SK-N-SH (cell line): ENCODE measurements around the gene MAP4K4. TPM values are rescaled to one million over a fixed set of nuclear protein-coding genes. Genes with fewer than 3 reads are reported as not detected.
A peak's percentile ranks its signal among the peaks of the same experiment; 100 is the strongest.

Experiments
- CTCF ChIA-PET: fragments of 300-600, 350-600 bp; formaldehyde crosslinking; extraction: SDS; loops from one replicate; lab custom pipeline; 2021; lab: Yijun Ruan, JAX
- POLR2A ChIA-PET: fragments of 350-600 bp; sonication (Branson Sonifier 250); formaldehyde crosslinking; extraction: SDS; loops from one replicate; lab custom pipeline; 2020; ENCODE audit warnings: antibody characterized with exemption, inconsistent platforms; lab: Yijun Ruan, JAX
- DNase-seq: peaks from one replicate; pipeline ENCODE4 v3.0.0; 2012
- H2AFZ ChIP-seq: fragments of 200-600 bp; sonication (generic); 2 replicates; pipeline ENCODE4 v1.8.1; 2016; ENCODE audit warnings: antibody characterized with exemption, mild to moderate bottlenecking, low read depth
- H3F3A ChIP-seq: fragments of 200-600 bp; sonication (generic); replicated peaks from 2 replicates; pipeline ENCODE3; 2016; ENCODE audit warnings: antibody characterized with exemption, mild to moderate bottlenecking; ENCODE audit not compliant: insufficient read depth
- H3K27ac ChIP-seq, 2 experiments: fragments of 200-500 bp in 1 of 2; fragments of 200-600 bp in 1 of 2; sonication (Bioruptor generic) in 1 of 2; sonication (generic), shearing (Covaris generic) in 1 of 2; 2 replicates each; pipeline versions ENCODE4 v1.5.1 to v1.6.1; 2014 to 2016; ENCODE audit warnings: low read depth in 2 of 2, inconsistent platforms in 1 of 2, low read length in 1 of 2, mild to moderate bottlenecking in 1 of 2, mixed read lengths in 1 of 2
- H3K27me3 ChIP-seq: fragments of 200-600 bp; sonication (generic), shearing (Covaris generic); 2 replicates; pipeline ENCODE4 v1.6.1; 2016; ENCODE audit warnings: mixed run types; ENCODE audit not compliant: insufficient read depth
- H3K36me3 ChIP-seq, 2 experiments: fragments of 200-500 bp in 1 of 2; fragments of 200-600 bp in 1 of 2; sonication (Bioruptor generic) in 1 of 2; sonication (generic) in 1 of 2; replicated peaks in 1 of 2; 2 replicates each; pipeline versions ENCODE3 to v1.5.1; 2014 to 2016; ENCODE audit warnings: low read length in 1 of 2, mild to moderate bottlenecking in 1 of 2; ENCODE audit not compliant: insufficient read depth in 2 of 2, control insufficient read depth in 1 of 2
- H3K4me1 ChIP-seq, 2 experiments: fragments of 200-500 bp in 1 of 2; fragments of 200-600 bp in 1 of 2; sonication (Bioruptor generic) in 1 of 2; sonication (generic), shearing (Covaris generic) in 1 of 2; 2 replicates each; pipeline versions ENCODE4 v1.5.1 to v1.6.1; 2014 to 2016; ENCODE audit warnings: low read depth in 1 of 2, low read length in 1 of 2, mixed run types in 1 of 2; ENCODE audit not compliant: insufficient read depth in 2 of 2, control insufficient read depth in 1 of 2
- H3K4me2 ChIP-seq: fragments of 200-600 bp; sonication (generic), shearing (Covaris generic); 2 replicates; pipeline ENCODE4 v1.6.1; 2017; ENCODE audit warnings: mixed run types
- H3K4me3 ChIP-seq, 2 experiments: fragments of 200-500 bp in 1 of 2; fragments of 200-600 bp in 1 of 2; sonication (Bioruptor generic) in 1 of 2; sonication (generic), shearing (Covaris generic) in 1 of 2; 2 replicates each; pipeline versions ENCODE4 v1.5.1 to v1.8.1; 2014 to 2016; ENCODE audit warnings: low read depth in 2 of 2, inconsistent platforms in 1 of 2, low read length in 1 of 2, mild to moderate bottlenecking in 1 of 2, mixed read lengths in 1 of 2, moderate library complexity in 1 of 2
- H3K79me2 ChIP-seq: fragments of 200-600 bp; sonication (generic); 2 replicates; pipeline ENCODE4 v1.8.1; 2017; ENCODE audit warnings: mild to moderate bottlenecking; ENCODE audit not compliant: insufficient read depth
- H3K9ac ChIP-seq: fragments of 200-600 bp; sonication (generic); 2 replicates; pipeline ENCODE4 v1.6.1; 2017; ENCODE audit warnings: mixed run types
- H3K9me2 ChIP-seq: fragments of 200-600 bp; sonication (generic); 2 replicates; pipeline ENCODE4 v1.6.1; 2017; ENCODE audit warnings: mixed run types
- H3K9me3 ChIP-seq: fragments of 200-600 bp; sonication (generic); 2 replicates; pipeline ENCODE4 v1.6.1; 2017; ENCODE audit warnings: mixed run types, mild to moderate bottlenecking, moderate library complexity
- H4K20me1 ChIP-seq: fragments of 200-600 bp; sonication (generic); 2 replicates; pipeline ENCODE4 v1.6.1; 2017; ENCODE audit warnings: mild to moderate bottlenecking, mixed run types; ENCODE audit not compliant: insufficient read depth
- ELF1 ChIP-seq: IDR thresholded peaks from 2 replicates; pipeline ENCODE4 v1.4.0; 2012
- FOSL2 ChIP-seq: IDR thresholded peaks from 2 replicates; pipeline ENCODE4 v1.4.0; 2012; ENCODE audit warnings: low read depth, mild to moderate bottlenecking, moderate library complexity, borderline replicate concordance
- FOXJ3 ChIP-seq: sonication (generic); formaldehyde crosslinking; IDR thresholded peaks from 2 replicates; pipeline ENCODE4 v1.5.1; 2020; ENCODE audit warnings: mild to moderate bottlenecking, missing genetic modification reagents
- GABPA ChIP-seq: IDR thresholded peaks from 2 replicates; pipeline ENCODE4 v1.4.0; 2012; ENCODE audit warnings: low read depth, mild to moderate bottlenecking
- GATA2 ChIP-seq: sonication (generic); formaldehyde crosslinking; IDR thresholded peaks from 2 replicates; pipeline ENCODE4 v1.5.0; 2020; ENCODE audit warnings: mild to moderate bottlenecking, missing genetic modification reagents
- MEF2A ChIP-seq: IDR thresholded peaks from 2 replicates; pipeline ENCODE4 v1.4.0; 2012; ENCODE audit warnings: low read depth, borderline replicate concordance
- NFIC ChIP-seq: IDR thresholded peaks from 2 replicates; pipeline ENCODE4 v1.4.0; 2012; ENCODE audit warnings: borderline replicate concordance
- RAD21 ChIP-seq: IDR thresholded peaks from 2 replicates; pipeline ENCODE4 v1.6.1; 2012; ENCODE audit warnings: mild to moderate bottlenecking, low read length
- RCOR1 ChIP-seq: fragments of 150-350 bp; IDR thresholded peaks from 2 replicates; pipeline ENCODE4 v1.6.1; 2017; ENCODE audit warnings: antibody characterized with exemption, low read length
- TEAD4 ChIP-seq: IDR thresholded peaks from 2 replicates; pipeline ENCODE4 v1.4.0; 2012; ENCODE audit warnings: mild to moderate bottlenecking, borderline replicate concordance; ENCODE audit not compliant: insufficient read depth
- WGBS: methylation state at CpG from one replicate; pipeline ENCODE4 v1.1.6; 2017; ENCODE audit warnings: low lambda C conversion rate; 5-methylcytosine and 5-hydroxymethylcytosine counted together
- polyA plus RNA-seq, 3 experiments: library from polyadenylated mRNA; depleted of rRNA; stranded (reverse); fragments of >200 nt; gene quantifications; 2 replicates each; pipeline ENCODE4 v1.2.3, GENCODE V29; 2012
- TF ChIP-seq, protein P1 (sequence below): fragments of 200-600 bp; sonication (generic); IDR thresholded peaks from 2 replicates; pipeline ENCODE4 v1.6.1; 2017; ENCODE audit warnings: antibody characterized with exemption, mild to moderate bottlenecking, moderate library complexity
- TF ChIP-seq, protein P2 (sequence below): IDR thresholded peaks from 2 replicates; pipeline ENCODE4 v1.6.1; 2012; ENCODE audit warnings: mild to moderate bottlenecking, low read depth, low read length, moderate library complexity
- TF ChIP-seq, protein P3 (sequence below): IDR thresholded peaks from 2 replicates; pipeline ENCODE4 v1.4.0; 2012; ENCODE audit warnings: low read depth

Gene MAP4K4
- polyA plus RNA-seq, 1 of the 3 experiments (the other 2 are of a cell fraction): 72.9 TPM

DNA sequence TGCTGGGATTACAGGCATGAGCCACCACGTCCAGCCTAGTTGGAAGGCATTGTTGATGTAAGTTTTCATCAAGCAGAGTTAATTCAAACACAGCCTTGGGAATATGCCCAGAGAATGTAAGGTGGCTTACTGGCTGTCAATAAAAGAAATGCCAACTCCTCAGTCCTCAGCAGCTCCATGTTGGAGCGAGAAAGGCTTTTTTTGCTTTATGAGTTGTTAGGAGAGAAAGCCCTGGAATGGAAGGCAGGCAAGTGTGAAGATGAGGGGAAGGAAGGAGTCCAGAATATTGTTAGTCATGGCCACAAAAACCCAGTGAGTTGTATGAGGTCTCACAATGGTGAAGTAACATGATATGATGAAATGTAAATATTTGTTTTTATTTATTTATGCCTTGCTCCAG lies 57.1 kb downstream of the MAP4K4 start:
- no peaks in the 10 kb centered on the region for H3K27me3 ChIP-seq
- 0 out of 2 replicates have a peak overlapping the region, but pooled peaks have one; percentile 5 for H3K4me2 ChIP-seq
- peaks cover 91% of the 10 kb centered on the region for H3K79me2 ChIP-seq
- no peak overlapping the region for H3K9ac ChIP-seq
- TF ChIP-seq TEAD4 (no peak), NFIC (no peak), RCOR1 (no peak), GABPA (no peak), FOSL2 (no peak), ELF1 (no peak), GATA2 (CRISPR knock-in tag) (no peak), FOXJ3 (CRISPR knock-in tag) (no peak)
- TF ChIP-seq, protein P1, sequence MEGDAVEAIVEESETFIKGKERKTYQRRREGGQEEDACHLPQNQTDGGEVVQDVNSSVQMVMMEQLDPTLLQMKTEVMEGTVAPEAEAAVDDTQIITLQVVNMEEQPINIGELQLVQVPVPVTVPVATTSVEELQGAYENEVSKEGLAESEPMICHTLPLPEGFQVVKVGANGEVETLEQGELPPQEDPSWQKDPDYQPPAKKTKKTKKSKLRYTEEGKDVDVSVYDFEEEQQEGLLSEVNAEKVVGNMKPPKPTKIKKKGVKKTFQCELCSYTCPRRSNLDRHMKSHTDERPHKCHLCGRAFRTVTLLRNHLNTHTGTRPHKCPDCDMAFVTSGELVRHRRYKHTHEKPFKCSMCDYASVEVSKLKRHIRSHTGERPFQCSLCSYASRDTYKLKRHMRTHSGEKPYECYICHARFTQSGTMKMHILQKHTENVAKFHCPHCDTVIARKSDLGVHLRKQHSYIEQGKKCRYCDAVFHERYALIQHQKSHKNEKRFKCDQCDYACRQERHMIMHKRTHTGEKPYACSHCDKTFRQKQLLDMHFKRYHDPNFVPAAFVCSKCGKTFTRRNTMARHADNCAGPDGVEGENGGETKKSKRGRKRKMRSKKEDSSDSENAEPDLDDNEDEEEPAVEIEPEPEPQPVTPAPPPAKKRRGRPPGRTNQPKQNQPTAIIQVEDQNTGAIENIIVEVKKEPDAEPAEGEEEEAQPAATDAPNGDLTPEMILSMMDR: no peak
- TF ChIP-seq, protein P2, sequence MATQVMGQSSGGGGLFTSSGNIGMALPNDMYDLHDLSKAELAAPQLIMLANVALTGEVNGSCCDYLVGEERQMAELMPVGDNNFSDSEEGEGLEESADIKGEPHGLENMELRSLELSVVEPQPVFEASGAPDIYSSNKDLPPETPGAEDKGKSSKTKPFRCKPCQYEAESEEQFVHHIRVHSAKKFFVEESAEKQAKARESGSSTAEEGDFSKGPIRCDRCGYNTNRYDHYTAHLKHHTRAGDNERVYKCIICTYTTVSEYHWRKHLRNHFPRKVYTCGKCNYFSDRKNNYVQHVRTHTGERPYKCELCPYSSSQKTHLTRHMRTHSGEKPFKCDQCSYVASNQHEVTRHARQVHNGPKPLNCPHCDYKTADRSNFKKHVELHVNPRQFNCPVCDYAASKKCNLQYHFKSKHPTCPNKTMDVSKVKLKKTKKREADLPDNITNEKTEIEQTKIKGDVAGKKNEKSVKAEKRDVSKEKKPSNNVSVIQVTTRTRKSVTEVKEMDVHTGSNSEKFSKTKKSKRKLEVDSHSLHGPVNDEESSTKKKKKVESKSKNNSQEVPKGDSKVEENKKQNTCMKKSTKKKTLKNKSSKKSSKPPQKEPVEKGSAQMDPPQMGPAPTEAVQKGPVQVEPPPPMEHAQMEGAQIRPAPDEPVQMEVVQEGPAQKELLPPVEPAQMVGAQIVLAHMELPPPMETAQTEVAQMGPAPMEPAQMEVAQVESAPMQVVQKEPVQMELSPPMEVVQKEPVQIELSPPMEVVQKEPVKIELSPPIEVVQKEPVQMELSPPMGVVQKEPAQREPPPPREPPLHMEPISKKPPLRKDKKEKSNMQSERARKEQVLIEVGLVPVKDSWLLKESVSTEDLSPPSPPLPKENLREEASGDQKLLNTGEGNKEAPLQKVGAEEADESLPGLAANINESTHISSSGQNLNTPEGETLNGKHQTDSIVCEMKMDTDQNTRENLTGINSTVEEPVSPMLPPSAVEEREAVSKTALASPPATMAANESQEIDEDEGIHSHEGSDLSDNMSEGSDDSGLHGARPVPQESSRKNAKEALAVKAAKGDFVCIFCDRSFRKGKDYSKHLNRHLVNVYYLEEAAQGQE: no peak
- TF ChIP-seq, protein P3, sequence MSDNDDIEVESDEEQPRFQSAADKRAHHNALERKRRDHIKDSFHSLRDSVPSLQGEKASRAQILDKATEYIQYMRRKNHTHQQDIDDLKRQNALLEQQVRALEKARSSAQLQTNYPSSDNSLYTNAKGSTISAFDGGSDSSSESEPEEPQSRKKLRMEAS: no peak
- H3K27ac ChIP-seq: peak overlapping the region in 1 of 2 experiments; percentile 57; a peak in 1 of 4 replicates
- H3K9me3 ChIP-seq: no peaks in the 10 kb centered on the region
- H3K9me2 ChIP-seq: no peaks in the 10 kb centered on the region
- H3K4me3 ChIP-seq: no peak overlapping the region
- CTCF ChIA-PET: interaction anchor here (1.0 kb wide), 1 partner anchor 77 kb away, joined by 3 read pairs; no protein-coding TSS in a partner anchor
- no peak for DNase-seq
- H4K20me1 ChIP-seq: peaks cover 64% of the 10 kb centered on the region
- H3F3A ChIP-seq: peaks cover 18% of the 10 kb centered on the region
- POLR2A ChIA-PET: no interaction called here
- WGBS: 75% methylated on average over 2 of the region's 2 CpGs
- H2AFZ ChIP-seq: no peak overlapping the region
- H3K36me3 ChIP-seq: peaks cover 0 to 8% of the 10 kb centered on the region in 2 experiments
- peaks cover 28 to 63% of the 10 kb centered on the region in 2 experiments for H3K4me1 ChIP-seq

DNA sequence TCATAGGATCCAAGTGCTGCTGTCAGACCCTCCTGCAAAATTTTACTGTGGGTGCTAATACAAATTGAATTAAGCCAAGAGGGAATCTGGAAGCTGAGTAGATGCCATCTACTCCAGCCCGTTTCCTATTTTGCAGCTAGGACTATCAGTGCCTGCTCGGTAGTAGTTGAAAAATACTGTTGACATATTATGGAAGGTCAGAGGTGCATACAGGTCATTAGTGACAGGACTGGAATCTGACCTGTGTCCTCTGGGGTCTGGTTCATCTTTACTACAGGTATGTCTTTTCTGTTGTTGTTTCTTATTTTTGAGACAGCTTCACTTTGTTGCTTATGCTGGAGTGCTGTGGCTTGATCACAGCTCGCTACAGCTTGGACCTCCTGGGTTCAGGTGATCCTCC lies 58.8 kb downstream of the MAP4K4 start:
- Histone ChIP-seq H3K9me3 (no peaks in the 10 kb centered on the region), H3K79me2 (peaks cover 93% of the 10 kb centered on the region)
- TF ChIP-seq RAD21 (no peak), MEF2A (no peak)

More for the DNA sequence above, 58.8 kb downstream of the MAP4K4 start:
- H3K36me3 ChIP-seq: peaks cover 0 to 8% of the 10 kb centered on the region in 2 experiments
- H3K27me3 ChIP-seq: no peaks in the 10 kb centered on the region
- no peak overlapping the region for H3K4me2 ChIP-seq
- peaks cover 23 to 58% of the 10 kb centered on the region in 2 experiments for H3K4me1 ChIP-seq
- H4K20me1 ChIP-seq: peaks cover 54% of the 10 kb centered on the region
- H3K9me2 ChIP-seq: no peaks in the 10 kb centered on the region
- no peak overlapping the region for H2AFZ ChIP-seq
- no peak for DNase-seq
- peaks cover 18% of the 10 kb centered on the region for H3F3A ChIP-seq
- ChIA-PET POLR2A (no interaction called here), CTCF (interaction anchor here (1.1 kb wide), 2 partner anchors 36 to 75 kb away, joined by 3 to 4 read pairs; no protein-coding TSS in a partner anchor)
- no peak overlapping the region for H3K27ac ChIP-seq
- 90% methylated on average over 3 of the region's 3 CpGs for WGBS
- no peak overlapping the region for H3K9ac ChIP-seq
- no peak overlapping the region for H3K4me3 ChIP-seq
